Stimulated activated CD4-positive, alpha-beta T cell treated with anti-CD3 and anti-CD28 coated beads, Interleukin-4, amount 100 ng/mL, for 4 hours (primary cell): ENCODE data around the gene ADD3.
"Not testable (repeated sequence)": the region's sequence is repeated elsewhere in the genome, so short reads cannot be mapped to it uniquely, and the experiment has no call there.

Source experiments
- DNase-seq, 2 experiments: peaks; one replicate each; pipeline ENCODE4 v3.0.0-alpha.2; 2020

ADD3 gene

GRCh38 chr10:110036640-110037039 lies 28.9 kb downstream of the ADD3 start:
- no peak for DNase-seq

DNA sequence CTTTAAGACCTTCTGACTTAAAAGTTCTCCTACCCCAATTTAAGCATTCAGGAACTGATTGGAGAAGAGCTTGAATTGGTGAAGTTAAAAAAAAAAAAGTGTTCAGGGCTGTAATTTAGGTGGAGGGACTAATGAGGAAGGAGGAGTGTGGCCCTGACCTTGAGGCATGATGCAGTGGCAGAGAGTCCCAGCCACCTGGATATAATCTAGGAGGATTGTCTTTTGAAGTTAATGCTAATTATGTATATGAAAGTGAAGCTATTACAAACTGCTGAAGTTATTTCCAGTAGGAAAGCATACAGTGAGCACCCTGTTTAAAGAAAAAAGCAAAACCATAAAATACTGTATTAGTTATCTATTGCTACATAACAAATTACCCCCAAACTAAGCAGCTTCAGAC lies 31.5 kb downstream of the ADD3 start:
- no peak for DNase-seq

DNA sequence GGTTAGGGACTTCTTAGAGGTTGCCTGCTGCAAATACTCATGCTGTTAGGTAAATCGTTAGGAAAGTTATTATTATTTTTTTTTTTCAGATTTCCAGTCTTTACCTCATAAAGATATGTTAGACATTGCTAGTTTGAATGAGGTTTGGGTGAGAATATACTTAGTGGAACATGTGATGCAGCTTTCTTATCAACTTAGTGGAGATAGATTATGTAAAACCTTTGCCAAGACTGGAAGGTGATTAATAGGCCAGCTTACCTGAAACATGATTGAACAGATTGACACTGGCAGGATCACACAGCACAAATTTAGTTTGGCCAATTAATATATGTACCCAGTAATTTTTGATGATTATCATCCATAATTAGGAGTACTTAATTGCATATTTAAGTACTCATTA lies 32.3 kb downstream of the ADD3 start:
- DNase-seq, result no peak

GRCh38 chr10:110040767-110041478 lies 33.1 kb downstream of the ADD3 start:
- DNase-seq, result no peak

DNA sequence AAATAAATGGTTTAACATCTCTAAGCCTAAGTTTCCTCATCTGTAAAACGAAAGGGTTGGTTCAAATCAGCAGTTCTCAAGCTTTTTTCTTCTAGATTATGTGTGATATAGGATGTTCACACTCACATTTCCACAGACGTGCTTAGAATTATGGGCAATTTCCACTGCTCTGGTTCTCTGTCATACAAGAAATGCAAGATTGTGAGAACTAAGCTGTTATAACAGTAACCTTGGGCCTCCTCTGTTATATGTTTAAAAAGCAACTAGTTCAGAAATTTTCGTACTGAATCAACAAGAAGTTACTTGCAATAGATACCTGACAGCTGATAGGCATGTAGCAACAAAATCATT lies 33.7 kb downstream of the ADD3 start:
- no peak for DNase-seq

GRCh38 chr10:110042181-110042580 lies 34.4 kb downstream of the ADD3 start:
- no peak for DNase-seq

DNA sequence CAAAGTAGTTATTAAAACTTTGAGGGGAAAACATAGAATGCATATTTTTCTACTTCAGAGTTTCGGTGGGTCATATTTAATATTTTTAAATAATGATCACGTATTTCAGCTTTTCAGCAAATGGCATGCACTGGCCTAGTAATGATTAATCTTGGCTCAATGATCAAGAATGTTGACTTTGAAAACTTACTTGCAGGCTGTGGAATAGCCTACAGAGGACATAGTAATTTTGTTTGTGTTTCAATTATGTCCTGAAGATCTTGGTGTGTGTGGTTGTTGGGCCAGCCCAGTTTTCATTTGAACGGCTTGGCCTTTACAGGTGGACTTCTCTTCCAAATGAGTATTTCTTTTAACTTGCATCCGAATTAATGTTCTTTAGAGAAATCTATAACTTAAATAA lies 35.1 kb downstream of the ADD3 start:
- DNase-seq, result no peak

- no peak for DNase-seq
These were observed 36.9 kb downstream of the ADD3 start for GRCh38 chr10:110044681-110045080.

DNA sequence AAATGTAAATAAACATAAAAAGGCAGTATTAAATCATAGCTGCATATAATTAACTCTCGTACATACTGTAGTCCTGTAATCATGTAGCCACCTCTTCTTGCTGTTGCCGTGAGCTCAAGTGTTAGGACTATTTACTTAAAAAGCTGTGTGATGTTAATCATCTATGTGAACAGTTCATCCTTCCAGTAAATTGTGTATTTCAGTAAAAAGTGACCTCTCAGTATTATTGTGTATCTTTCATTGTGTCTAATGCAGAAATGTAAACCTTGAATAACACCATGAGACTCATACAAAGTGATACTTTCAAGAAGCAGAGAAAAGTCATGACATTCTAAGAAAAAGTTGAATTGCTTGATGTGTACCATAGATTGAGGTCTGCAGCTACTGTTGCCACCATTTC lies 38.0 kb downstream of the ADD3 start:
- DNase-seq, result no peak

- not testable (repeated sequence) for DNase-seq
These were observed 40.4 kb downstream of the ADD3 start for GRCh38 chr10:110048145-110048544.

DNA sequence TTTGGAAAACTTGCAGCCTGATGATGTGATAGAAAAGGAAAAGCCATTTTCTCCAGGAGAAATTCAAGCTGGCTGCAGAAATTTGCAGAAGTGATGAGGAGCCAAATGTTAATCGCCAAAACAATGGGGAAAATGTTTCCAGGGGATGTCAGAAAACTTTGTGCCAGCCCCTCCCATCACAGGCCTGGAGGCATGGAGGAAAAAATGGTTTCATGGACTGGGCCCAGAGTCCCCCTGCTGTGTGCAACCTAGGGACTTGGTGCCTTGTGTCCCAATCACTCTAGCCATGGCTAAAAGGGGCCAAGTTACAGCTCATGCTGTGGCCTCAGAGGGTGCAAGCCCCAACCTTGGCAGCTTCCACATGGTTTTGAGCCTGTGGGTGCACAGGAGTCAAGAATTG lies 41.0 kb downstream of the ADD3 start:
- no peak for DNase-seq

DNA sequence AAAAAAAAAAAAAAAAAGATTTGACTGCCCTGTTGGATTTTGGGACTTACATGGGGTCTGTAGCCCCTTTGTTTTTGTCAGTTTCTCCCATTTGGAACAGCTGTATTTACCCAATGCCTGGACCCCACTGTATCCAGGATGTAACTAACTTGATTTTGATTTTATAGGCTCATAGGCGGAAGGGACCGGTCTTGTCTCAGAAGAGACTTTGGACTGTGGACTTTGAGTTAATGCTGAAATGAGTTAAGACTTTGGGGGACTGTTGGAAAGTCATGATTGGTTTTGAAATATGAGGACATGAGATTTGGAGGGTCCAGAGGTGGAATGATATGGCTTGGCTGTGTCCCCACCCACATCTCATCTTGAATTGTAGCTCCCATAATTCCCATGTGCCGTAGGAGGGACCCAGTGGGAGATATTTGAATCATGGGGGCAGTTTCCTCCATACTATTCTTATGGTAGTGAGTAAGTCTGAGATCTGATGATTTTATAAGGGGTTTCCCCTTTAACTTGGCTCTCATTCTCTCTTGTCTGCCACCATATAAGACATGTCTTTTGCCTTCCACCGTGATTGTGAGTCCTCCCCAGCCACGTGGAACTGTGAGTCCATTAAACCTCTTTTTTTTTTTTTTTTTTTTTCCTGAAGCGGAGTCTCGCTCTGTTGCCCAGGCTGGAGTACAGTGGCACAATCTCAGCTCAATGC lies 42.3 kb downstream of the ADD3 start:
- not testable (repeated sequence) for DNase-seq

- no peak for DNase-seq
These were observed 43.7 kb downstream of the ADD3 start for GRCh38 chr10:110051487-110051886.

- no peak for DNase-seq
These were observed 45.1 kb downstream of the ADD3 start for GRCh38 chr10:110052916-110053315.

GRCh38 chr10:110056822-110057221 lies 49.0 kb downstream of the ADD3 start:
- no peak for DNase-seq

- DNase-seq, result no peak
These were observed 49.7 kb downstream of the ADD3 start for GRCh38 chr10:110057456-110057855.

- no peak for DNase-seq
These were observed 50.4 kb downstream of the ADD3 start for GRCh38 chr10:110058212-110058611.

DNA sequence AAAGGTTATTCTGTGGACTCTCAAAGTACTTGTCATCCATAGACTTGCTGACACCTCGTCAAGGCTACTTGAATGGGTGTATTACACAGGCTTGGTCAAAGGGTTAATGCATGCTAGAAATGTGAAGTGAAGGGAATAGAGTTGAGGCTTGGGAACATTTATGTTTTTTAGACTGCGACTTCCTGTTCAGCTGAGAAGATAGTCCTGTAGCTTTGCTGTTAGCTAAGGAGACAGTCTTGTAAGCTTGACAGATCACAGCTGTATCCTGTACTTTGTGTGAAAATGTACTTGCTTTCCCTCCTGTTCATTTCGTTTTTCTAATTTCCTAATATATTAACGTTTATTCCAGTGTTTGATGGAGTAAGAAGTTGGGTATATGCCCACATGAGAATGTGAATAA lies 52.1 kb downstream of the ADD3 start:
- no peak for DNase-seq

- DNase-seq, result no peak
These were observed 53.9 kb downstream of the ADD3 start for GRCh38 chr10:110061687-110062086.

DNA sequence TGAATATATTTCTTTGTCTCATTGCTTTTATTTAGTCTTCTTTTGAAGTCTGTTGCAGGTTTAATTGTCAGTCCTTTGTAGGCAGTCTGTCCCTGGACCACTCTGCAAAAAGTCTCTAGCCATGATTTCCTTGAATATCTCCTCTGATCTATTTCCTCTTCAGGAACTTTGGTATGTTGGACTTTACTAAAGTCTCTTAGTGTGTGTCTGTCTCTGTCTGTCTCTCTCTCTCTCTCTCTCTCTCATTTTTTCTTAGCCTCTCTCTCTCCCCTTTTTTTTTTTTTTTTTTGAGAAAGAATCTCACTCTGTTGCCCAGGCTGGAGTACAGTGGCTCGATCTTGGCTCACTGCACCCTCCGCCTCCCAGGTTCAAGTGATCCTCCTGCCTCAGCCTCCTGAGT lies 57.5 kb downstream of the ADD3 start:
- no peak for DNase-seq

- peak in 1 of 2 experiments; percentile 33 for DNase-seq
These were observed 60.4 kb downstream of the ADD3 start for GRCh38 chr10:110067960-110068770.

GRCh38 chr10:110068780-110069179 lies 61.0 kb downstream of the ADD3 start:
- no peak for DNase-seq

DNA sequence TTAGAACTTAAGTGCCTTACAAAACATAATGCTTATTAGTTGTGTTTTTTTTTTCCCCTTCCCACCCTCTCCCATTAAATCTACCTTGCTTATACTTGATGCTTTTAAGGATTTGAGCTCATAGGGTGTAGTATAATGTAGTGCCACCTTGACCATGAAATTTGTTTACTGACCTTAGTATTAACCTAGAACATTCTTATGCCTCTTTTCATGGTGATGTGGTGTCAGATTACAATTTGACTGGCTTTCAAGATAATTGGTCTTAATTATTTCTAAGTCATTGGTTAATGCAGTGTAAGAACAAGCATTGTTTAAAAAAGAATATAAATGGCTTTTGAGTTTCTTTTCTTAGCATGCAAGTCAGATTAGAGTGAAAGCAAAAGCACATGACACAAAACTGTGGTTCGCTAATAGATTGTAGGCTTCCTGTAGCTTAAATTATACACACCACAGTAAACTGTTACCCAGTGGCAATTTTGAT lies 61.8 kb downstream of the ADD3 start:
- no peak for DNase-seq

DNA sequence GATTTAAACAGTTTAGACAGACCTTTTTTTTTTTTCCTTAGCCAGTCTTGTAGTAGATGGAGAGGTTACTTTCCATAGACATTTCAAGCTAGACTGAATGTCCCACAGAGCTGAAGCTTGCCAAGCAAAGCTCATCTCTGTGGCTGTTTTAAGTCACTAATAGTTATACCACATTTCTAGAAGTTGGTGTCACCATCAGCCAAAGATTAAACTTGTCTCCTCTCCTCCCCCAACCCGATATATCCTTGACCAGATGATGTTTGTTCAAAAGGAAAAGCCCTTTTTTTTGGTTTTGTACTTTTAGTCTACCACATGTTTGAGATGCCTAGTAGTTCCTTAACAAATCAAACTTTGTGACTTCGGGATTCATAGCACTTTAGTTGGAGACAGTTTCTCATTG lies 66.1 kb downstream of the ADD3 start:
- no peak for DNase-seq
